Measurements from ENCODE around the gene TPP1.
A peak's percentile ranks its signal among the peaks of the same experiment; 100 is the strongest.

TPP1 gene

DNA sequence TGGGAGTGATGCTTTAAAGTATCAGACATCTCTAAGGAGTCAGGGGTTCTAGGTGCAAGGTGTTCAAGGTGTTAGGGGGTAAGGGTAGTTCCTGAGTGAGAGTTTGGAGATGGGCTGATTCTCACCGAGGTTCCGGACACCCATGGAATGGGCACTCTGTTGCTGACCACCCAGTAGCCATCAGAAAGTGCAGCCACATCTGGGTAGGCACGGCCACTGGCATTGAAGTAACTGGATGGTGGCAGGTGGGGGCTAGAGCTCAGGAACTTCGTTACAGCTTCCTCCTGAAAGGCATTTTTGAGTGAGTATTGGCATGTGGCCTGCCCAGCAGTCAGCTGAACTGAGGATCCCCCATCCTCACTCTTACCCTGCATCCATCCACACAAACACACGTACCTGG, 4.2 kb downstream of the TPP1 start:
- Histone ChIP-seq H3K4me1 (ENCODE audit: control insufficient read depth in 1 of 2, insufficient read depth in 1 of 2, low read depth in 1 of 2, low read length in 1 of 2) (peaks cover 61% of the 10 kb centered on the region in 2 experiments), H3K27ac (peak overlapping the region; percentile 98), H3K27me3 (no peaks in the 10 kb centered on the region), H3K9me3 (no peaks in the 10 kb centered on the region), H3K36me3 (peaks cover 46% of the 10 kb centered on the region), H3K4me3 (ENCODE audit: low read depth in 1 of 2, low read length in 1 of 2) (no peak overlapping the region)
- TF ChIP-seq, protein P1, sequence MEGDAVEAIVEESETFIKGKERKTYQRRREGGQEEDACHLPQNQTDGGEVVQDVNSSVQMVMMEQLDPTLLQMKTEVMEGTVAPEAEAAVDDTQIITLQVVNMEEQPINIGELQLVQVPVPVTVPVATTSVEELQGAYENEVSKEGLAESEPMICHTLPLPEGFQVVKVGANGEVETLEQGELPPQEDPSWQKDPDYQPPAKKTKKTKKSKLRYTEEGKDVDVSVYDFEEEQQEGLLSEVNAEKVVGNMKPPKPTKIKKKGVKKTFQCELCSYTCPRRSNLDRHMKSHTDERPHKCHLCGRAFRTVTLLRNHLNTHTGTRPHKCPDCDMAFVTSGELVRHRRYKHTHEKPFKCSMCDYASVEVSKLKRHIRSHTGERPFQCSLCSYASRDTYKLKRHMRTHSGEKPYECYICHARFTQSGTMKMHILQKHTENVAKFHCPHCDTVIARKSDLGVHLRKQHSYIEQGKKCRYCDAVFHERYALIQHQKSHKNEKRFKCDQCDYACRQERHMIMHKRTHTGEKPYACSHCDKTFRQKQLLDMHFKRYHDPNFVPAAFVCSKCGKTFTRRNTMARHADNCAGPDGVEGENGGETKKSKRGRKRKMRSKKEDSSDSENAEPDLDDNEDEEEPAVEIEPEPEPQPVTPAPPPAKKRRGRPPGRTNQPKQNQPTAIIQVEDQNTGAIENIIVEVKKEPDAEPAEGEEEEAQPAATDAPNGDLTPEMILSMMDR (IDR thresholded peaks at IDR 0.05), result no peak

DNA sequence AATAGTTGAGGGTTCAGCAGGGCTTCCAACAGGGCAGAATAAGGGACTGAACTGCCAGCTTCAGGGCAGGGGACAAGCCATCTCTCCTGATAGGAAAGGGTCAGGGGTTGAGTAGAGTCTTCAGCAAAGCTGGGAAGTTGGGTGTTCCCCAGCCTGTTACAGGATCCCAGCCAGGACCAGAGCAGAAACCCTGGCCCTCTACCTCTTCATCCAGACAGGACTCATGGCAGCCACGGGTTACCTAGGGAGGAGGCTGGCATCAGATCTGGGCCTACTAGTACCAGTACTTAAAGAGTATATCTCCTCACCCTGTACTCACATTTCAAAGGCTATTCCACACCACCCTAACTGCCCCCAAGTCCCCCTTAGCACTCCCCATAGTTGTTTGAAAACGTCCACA, 4.8 kb downstream of the TPP1 start:
- Histone ChIP-seq H3K4me3 (ENCODE audit: low read depth in 1 of 2, low read length in 1 of 2) (no peak overlapping the region), H3K4me1 (ENCODE audit: control insufficient read depth in 1 of 2, insufficient read depth in 1 of 2, low read depth in 1 of 2, low read length in 1 of 2) (peaks cover 57 to 58% of the 10 kb centered on the region in 2 experiments), H3K9me3 (no peaks in the 10 kb centered on the region), H3K27me3 (no peaks in the 10 kb centered on the region), H3K27ac (peak overlapping the region; percentile 98), H3K36me3 (peaks cover 52% of the 10 kb centered on the region)
- TF ChIP-seq, protein P1 (IDR thresholded peaks at IDR 0.05), result no peak

DNA sequence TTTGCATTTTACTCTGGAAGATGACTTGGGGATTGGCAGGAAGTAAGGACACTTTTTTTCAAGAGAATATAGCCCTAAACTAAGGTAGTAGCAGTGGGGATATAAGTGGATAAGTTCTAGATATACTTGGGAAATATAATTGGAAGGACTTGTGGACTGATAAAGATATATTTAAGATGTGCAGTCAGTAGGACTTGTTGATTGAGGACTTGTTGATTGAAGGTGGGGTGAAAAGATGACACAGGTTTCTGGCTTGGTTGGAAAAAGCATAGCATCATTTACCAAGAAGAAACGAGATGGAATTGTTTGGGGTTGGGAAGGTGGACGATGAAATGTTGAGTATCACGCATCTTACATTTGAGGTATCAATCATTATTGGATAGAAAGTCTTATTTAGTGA, 5.7 kb downstream of the TPP1 start:
- Histone ChIP-seq H3K36me3 (peaks cover 61% of the 10 kb centered on the region), H3K27ac (peak overlapping the region; percentile 98)
- TF ChIP-seq, protein P1 (IDR thresholded peaks at IDR 0.05), result no peak

DNA sequence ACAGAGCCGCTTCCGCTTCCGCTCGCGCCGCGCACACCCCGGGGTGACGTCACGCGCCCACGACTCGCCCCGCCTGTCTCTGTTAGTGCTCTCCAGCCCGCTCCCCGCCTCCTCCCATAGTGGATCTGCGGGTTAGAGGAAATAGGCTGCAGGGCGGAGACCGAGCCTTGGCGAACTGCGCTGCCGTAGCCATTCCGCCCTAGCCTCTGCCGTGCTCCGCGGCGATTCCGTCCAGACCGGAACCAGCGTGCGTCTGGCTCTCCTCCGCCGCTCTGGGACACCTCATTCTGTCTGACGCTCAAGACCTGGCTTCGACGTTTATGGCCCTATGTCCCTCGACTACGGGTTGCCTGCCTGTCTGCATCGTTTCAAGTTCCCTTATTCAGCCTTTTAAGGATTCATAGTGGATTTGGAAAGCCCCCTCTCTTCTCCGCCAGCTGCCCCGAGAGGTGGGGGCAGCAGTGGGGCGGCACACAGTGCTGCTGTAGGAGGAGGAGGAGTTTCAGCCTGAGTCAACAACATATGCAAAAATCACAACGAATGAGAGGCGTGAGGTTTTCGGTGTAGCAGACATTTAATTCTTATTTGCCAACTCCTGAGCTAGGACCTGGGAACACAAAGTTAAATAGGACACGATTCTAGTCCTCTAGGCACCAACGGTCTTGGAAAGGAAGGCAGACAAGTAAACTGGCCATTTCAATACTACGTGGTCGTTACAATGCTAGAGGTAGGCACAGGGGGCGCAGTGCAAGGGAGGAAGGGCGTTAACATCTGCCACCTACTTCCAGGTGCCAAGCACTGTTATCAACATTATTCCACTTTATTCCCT, 6.8 kb downstream of the TPP1 start, which contains the start of gene TAF10:
Gene TAF10 (minus strand): TSS at position 4 of the 829 bp plus-strand sequence. CDS start 27 bp downstream, outside the sequence.
- Histone ChIP-seq H3K27me3 (no peaks in the 10 kb centered on the region), H3K36me3 (peaks cover 72% of the 10 kb centered on the region), H3K27ac (peak within 1 kb of the TSS; percentile 98), H3K4me1 (ENCODE audit: control insufficient read depth in 1 of 2, insufficient read depth in 1 of 2, low read depth in 1 of 2, low read length in 1 of 2) (peaks cover 44 to 46% of the 10 kb centered on the region in 2 experiments), H3K9me3 (no peaks in the 10 kb centered on the region), H3K4me3 (ENCODE audit: low read depth in 1 of 2, low read length in 1 of 2) (peak within 1 kb of the TSS; percentile 79 to 81)
- TF ChIP-seq, protein P1 (IDR thresholded peaks at IDR 0.05), result peak; percentile 37

More for the DNA sequence above, 5.7 kb downstream of the TPP1 start:
- Histone ChIP-seq H3K4me3 (ENCODE audit: low read depth in 1 of 2, low read length in 1 of 2) (peak overlapping the region; percentile 79 to 81), H3K4me1 (ENCODE audit: control insufficient read depth in 1 of 2, insufficient read depth in 1 of 2, low read depth in 1 of 2, low read length in 1 of 2) (peaks cover 50 to 53% of the 10 kb centered on the region in 2 experiments), H3K9me3 (no peaks in the 10 kb centered on the region), H3K27me3 (no peaks in the 10 kb centered on the region)

DNA sequence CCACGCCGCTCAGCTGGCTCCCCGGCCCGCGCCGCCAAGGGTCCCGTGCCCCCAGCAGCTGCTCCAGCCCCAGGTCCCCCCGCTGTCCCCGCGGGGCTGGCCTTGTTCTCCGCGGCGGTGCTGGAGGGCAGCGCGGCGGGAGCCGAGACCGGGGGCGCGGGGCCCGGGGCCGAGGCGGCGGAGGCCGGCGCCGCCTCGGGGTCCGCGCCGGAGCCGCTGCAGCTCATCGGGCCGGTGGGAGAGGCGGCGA, 7.3 kb downstream of the TPP1 start:
- Histone ChIP-seq H3K27me3 (no peaks in the 10 kb centered on the region), H3K36me3 (peaks cover 74% of the 10 kb centered on the region), H3K4me1 (ENCODE audit: control insufficient read depth in 1 of 2, insufficient read depth in 1 of 2, low read depth in 1 of 2, low read length in 1 of 2) (peaks cover 44 to 46% of the 10 kb centered on the region in 2 experiments), H3K4me3 (ENCODE audit: low read depth in 1 of 2, low read length in 1 of 2) (peak overlapping the region; percentile 79 to 81), H3K9me3 (no peaks in the 10 kb centered on the region), H3K27ac (peak overlapping the region; percentile 98)
- TF ChIP-seq, protein P1 (IDR thresholded peaks at IDR 0.05), result no peak

All from neutrophil (primary cell).